Measurements from ENCODE around the gene LIFR. TPM values are rescaled to one million over a fixed set of nuclear protein-coding genes. Genes with fewer than 3 reads are reported as not detected.

The LIFR gene
- total RNA-seq, 1 experiment from 2014 or later, result 3.7 TPM

DNA sequence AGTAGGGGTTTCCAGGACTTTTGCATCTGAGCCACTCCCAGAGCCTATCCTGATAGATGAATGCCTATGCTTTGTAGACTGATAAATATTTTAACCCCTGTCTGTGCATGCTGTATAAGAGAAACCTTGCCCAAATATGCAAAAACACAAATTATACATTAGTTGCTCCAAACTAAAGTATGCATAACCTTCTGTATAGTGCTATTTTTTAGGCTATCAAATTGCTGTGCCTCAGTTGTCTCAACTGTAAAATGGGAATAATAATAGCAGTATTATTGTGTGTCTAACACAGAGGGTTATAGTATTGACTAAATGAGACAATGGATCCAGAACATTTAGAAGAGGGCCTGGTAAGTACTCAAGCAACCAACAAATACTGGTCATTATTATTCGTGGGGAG lies 117.7 kb downstream of the LIFR start:
- no peaks in the 10 kb centered on the region for H3K36me3 Mint-ChIP-seq (ENCODE audit: insufficient read depth, unreplicated experiment)
- intact Hi-C loops (cut with micrococcal nuclease), result no loop called here
- CTCF ChIA-PET, result interaction anchor here (1.4 to 7.8 kb wide), 3 partner anchors 17 to 369 kb away, joined by 4 to 250 read pairs (median 80); no protein-coding TSS in a partner anchor
- no peaks in the 10 kb centered on the region for H3K9me3 Mint-ChIP-seq (ENCODE audit: unreplicated experiment)
- DNase-seq (ENCODE audit: unreplicated experiment), result no peak
- H3K27me3 Mint-ChIP-seq (ENCODE audit: insufficient read depth, unreplicated experiment), result no peaks in the 10 kb centered on the region
- POLR2A ChIA-PET, result no interaction called here
- H3K27ac Mint-ChIP-seq (ENCODE audit: low read depth, unreplicated experiment), result no peak overlapping the region
- TF ChIP-seq, protein P1, sequence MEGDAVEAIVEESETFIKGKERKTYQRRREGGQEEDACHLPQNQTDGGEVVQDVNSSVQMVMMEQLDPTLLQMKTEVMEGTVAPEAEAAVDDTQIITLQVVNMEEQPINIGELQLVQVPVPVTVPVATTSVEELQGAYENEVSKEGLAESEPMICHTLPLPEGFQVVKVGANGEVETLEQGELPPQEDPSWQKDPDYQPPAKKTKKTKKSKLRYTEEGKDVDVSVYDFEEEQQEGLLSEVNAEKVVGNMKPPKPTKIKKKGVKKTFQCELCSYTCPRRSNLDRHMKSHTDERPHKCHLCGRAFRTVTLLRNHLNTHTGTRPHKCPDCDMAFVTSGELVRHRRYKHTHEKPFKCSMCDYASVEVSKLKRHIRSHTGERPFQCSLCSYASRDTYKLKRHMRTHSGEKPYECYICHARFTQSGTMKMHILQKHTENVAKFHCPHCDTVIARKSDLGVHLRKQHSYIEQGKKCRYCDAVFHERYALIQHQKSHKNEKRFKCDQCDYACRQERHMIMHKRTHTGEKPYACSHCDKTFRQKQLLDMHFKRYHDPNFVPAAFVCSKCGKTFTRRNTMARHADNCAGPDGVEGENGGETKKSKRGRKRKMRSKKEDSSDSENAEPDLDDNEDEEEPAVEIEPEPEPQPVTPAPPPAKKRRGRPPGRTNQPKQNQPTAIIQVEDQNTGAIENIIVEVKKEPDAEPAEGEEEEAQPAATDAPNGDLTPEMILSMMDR (IDR thresholded peaks at IDR 0.05; ENCODE audit: unreplicated experiment), result no peak
- H3K4me1 Mint-ChIP-seq (ENCODE audit: insufficient read depth, unreplicated experiment), result no peaks in the 10 kb centered on the region
- no TSS peak for BruUV-seq (replicated peaks)
- H3K4me3 Mint-ChIP-seq (ENCODE audit: unreplicated experiment), result no peak overlapping the region

- no peak for DNase-seq (ENCODE audit: unreplicated experiment)
- Mint-ChIP-seq H3K27ac (ENCODE audit: low read depth, unreplicated experiment) (no peak overlapping the region), H3K36me3 (ENCODE audit: insufficient read depth, unreplicated experiment) (no peaks in the 10 kb centered on the region), H3K27me3 (ENCODE audit: insufficient read depth, unreplicated experiment) (no peaks in the 10 kb centered on the region), H3K9me3 (ENCODE audit: unreplicated experiment) (no peaks in the 10 kb centered on the region), H3K4me3 (ENCODE audit: unreplicated experiment) (no peak overlapping the region), H3K4me1 (ENCODE audit: insufficient read depth, unreplicated experiment) (no peaks in the 10 kb centered on the region)
- TF ChIP-seq, protein P1 (IDR thresholded peaks at IDR 0.05; ENCODE audit: unreplicated experiment), result no peak
- intact Hi-C loops (cut with micrococcal nuclease), result no loop called here
- CTCF ChIA-PET, result interaction anchor here (0.6 to 7.3 kb wide), 6 partner anchors 14 to 487 kb away, joined by 3 to 38 read pairs (median 4); no protein-coding TSS in a partner anchor
- POLR2A ChIA-PET, result interaction anchor here (1.0 kb wide), 1 partner anchor 11 kb away, joined by 3 read pairs; no protein-coding TSS in a partner anchor
- no TSS peak for BruUV-seq (replicated peaks)
Observed at GRCh38 chr5:38434966-38435705, 121.3 kb downstream of the LIFR start.

- intact Hi-C loops (cut with micrococcal nuclease), result no loop called here
- CTCF ChIA-PET, result interaction anchor here (0.6 to 7.3 kb wide), 4 partner anchors 9 to 376 kb away, joined by 5 to 38 read pairs (median 20); no protein-coding TSS in a partner anchor
- Mint-ChIP-seq H3K4me3 (ENCODE audit: unreplicated experiment) (no peak overlapping the region), H3K4me1 (ENCODE audit: insufficient read depth, unreplicated experiment) (no peaks in the 10 kb centered on the region), H3K27me3 (ENCODE audit: insufficient read depth, unreplicated experiment) (no peaks in the 10 kb centered on the region), H3K36me3 (ENCODE audit: insufficient read depth, unreplicated experiment) (no peaks in the 10 kb centered on the region), H3K9me3 (ENCODE audit: unreplicated experiment) (no peaks in the 10 kb centered on the region), H3K27ac (ENCODE audit: low read depth, unreplicated experiment) (no peak overlapping the region)
- no TSS peak for BruUV-seq (replicated peaks)
- no peak for DNase-seq (ENCODE audit: unreplicated experiment)
- TF ChIP-seq, protein P1 (IDR thresholded peaks at IDR 0.05; ENCODE audit: unreplicated experiment), result no peak
- POLR2A ChIA-PET, result no interaction called here
Observed at GRCh38 chr5:38433160-38433861, 123.1 kb downstream of the LIFR start.

GRCh38 chr5:38431242-38431853 lies 125.1 kb downstream of the LIFR start:
- Mint-ChIP-seq H3K27me3 (ENCODE audit: insufficient read depth, unreplicated experiment) (no peaks in the 10 kb centered on the region), H3K27ac (ENCODE audit: low read depth, unreplicated experiment) (no peak overlapping the region), H3K4me3 (ENCODE audit: unreplicated experiment) (no peak overlapping the region), H3K9me3 (ENCODE audit: unreplicated experiment) (no peaks in the 10 kb centered on the region), H3K36me3 (ENCODE audit: insufficient read depth, unreplicated experiment) (no peaks in the 10 kb centered on the region), H3K4me1 (ENCODE audit: insufficient read depth, unreplicated experiment) (peaks cover 12% of the 10 kb centered on the region)
- POLR2A ChIA-PET, result no interaction called here
- intact Hi-C loops (cut with micrococcal nuclease), result no loop called here
- CTCF ChIA-PET, result interaction anchor here (1.3 to 7.3 kb wide), 3 partner anchors 11 to 379 kb away, joined by 7 to 38 read pairs (median 35); no protein-coding TSS in a partner anchor
- no TSS peak for BruUV-seq (replicated peaks)
- TF ChIP-seq, protein P1 (IDR thresholded peaks at IDR 0.05; ENCODE audit: unreplicated experiment), result no peak
- no peak for DNase-seq (ENCODE audit: unreplicated experiment)

All from MCF 10A (cell line).